Measurements from ENCODE around the gene DQX1. TPM values are rescaled to one million over a fixed set of nuclear protein-coding genes. Genes with fewer than 3 reads are reported as not detected.

Gene DQX1
- total RNA-seq, 1 experiment from 2014 or later, result 1.3 TPM

- ATAC-seq (no peak), DNase-seq (ENCODE audit: low spot score) (no peak)
- TF ChIP-seq OVOL2 (CRISPR knock-in tag; IDR thresholded peaks at IDR 0.05; ENCODE audit: borderline replicate concordance) (no peak), JUN (CRISPR knock-in tag; IDR thresholded peaks at IDR 0.05) (no peak), ATF1 (CRISPR knock-in tag; IDR thresholded peaks at IDR 0.05) (no peak), NR3C1 (CRISPR knock-in tag; conservative IDR thresholded peaks at IDR 0.05; ENCODE audit: low read depth) (no peak), NFATC4 (CRISPR knock-in tag; IDR thresholded peaks at IDR 0.05) (no peak), E2F1 (CRISPR knock-in tag; IDR thresholded peaks at IDR 0.05) (no peak), CREB1 (CRISPR knock-in tag; IDR thresholded peaks at IDR 0.05) (no peak)
- H3K4me3 Mint-ChIP-seq, result no peak overlapping the region
- H3K27ac Mint-ChIP-seq, result no peak overlapping the region
- peaks cover 11% of the 10 kb centered on the region for H3K4me1 Mint-ChIP-seq
- ChIA-PET POLR2A (no interaction called here), CTCF (interaction anchor here (1.2 to 1.3 kb wide), 2 partner anchors 11 to 47 kb away, joined by 5 read pairs; no protein-coding TSS in a partner anchor)
- 0 out of 2 replicates have a peak, but pooled peaks cover 3% of the 10 kb centered on the region for H3K9me3 Mint-ChIP-seq
- H3K36me3 Mint-ChIP-seq, result peaks cover 21% of the 10 kb centered on the region
- peaks cover 36% of the 10 kb centered on the region for H3K27me3 Mint-ChIP-seq (ENCODE audit: low read depth)
Measured at GRCh38 chr2:74524955-74525716, 895 bp downstream of the DQX1 start.

- H3K36me3 Mint-ChIP-seq, result peaks cover 21% of the 10 kb centered on the region
- ATAC-seq, result no peak
- no peak for TF ChIP-seq ZNF232 (CRISPR knock-in tag; IDR thresholded peaks at IDR 0.05)
- no peak for TF ChIP-seq ZNF263 (CRISPR knock-in tag; IDR thresholded peaks at IDR 0.05; ENCODE audit: low read depth)
- TF ChIP-seq CREB1 (CRISPR knock-in tag; IDR thresholded peaks at IDR 0.05), result no peak
- no peak for TF ChIP-seq ETV6 (CRISPR knock-in tag; IDR thresholded peaks at IDR 0.05)
- no peak for TF ChIP-seq MAX (CRISPR knock-in tag; IDR thresholded peaks at IDR 0.05)
- no peak for TF ChIP-seq ELF4 (CRISPR knock-in tag; IDR thresholded peaks at IDR 0.05; ENCODE audit: low read depth)
- no peak for TF ChIP-seq ZBTB21 (CRISPR knock-in tag; IDR thresholded peaks at IDR 0.05; ENCODE audit: borderline replicate concordance)
- TF ChIP-seq TEAD1 (CRISPR knock-in tag; IDR thresholded peaks at IDR 0.05), result no peak
- TF ChIP-seq TCF7 (CRISPR knock-in tag; IDR thresholded peaks at IDR 0.05; ENCODE audit: low read depth), result no peak
- no peak for TF ChIP-seq ZNF512 (CRISPR knock-in tag; IDR thresholded peaks at IDR 0.05; ENCODE audit: borderline replicate concordance)
- no peak for TF ChIP-seq GRHL2 (CRISPR knock-in tag; IDR thresholded peaks at IDR 0.05; ENCODE audit: insufficient replicate concordance, severe bottlenecking)
- no peak for TF ChIP-seq TEAD4 (CRISPR knock-in tag; IDR thresholded peaks at IDR 0.05)
- TF ChIP-seq ZSCAN18 (CRISPR knock-in tag; IDR thresholded peaks at IDR 0.05), result no peak
- no peak for TF ChIP-seq KAT7 (CRISPR knock-in tag; IDR thresholded peaks at IDR 0.05; ENCODE audit: borderline replicate concordance)
- no peak for TF ChIP-seq RORB (CRISPR knock-in tag; IDR thresholded peaks at IDR 0.05)
- H3K27me3 Mint-ChIP-seq (ENCODE audit: low read depth), result peaks cover 47% of the 10 kb centered on the region
- POLR2A ChIA-PET, result no interaction called here
- H3K9me3 Mint-ChIP-seq, result 0 out of 2 replicates have a peak, but pooled peaks cover 3% of the 10 kb centered on the region
- H3K27ac Mint-ChIP-seq, result no peak overlapping the region
- CTCF ChIA-PET, result no interaction called here
- peaks cover 10% of the 10 kb centered on the region for H3K4me1 Mint-ChIP-seq
- no peak for DNase-seq (ENCODE audit: low spot score)
- no peak overlapping the region for H3K4me3 Mint-ChIP-seq
Measured at GRCh38 chr2:74524005-74524404, 2.0 kb downstream of the DQX1 start.

All from WTC11 (cell line).